ENCODE measurements around the gene POU2F3.

POU2F3 gene

GRCh38 chr11:120358729-120359128, 118.8 kb downstream of the POU2F3 start:
- TF ChIP-seq ZFX (IDR thresholded peaks at IDR 0.05) (no peak), CTCF (conservative IDR thresholded peaks at IDR 0.05) (no peak)
- H3K27ac ChIP-seq: no peak overlapping the region

- TF ChIP-seq CTCF (conservative IDR thresholded peaks at IDR 0.05): no peak
- TF ChIP-seq ZFX (IDR thresholded peaks at IDR 0.05): no peak
- H3K27ac ChIP-seq: no peak overlapping the region
These were observed 123.5 kb downstream of the POU2F3 start for GRCh38 chr11:120363436-120363835.

GRCh38 chr11:120365512-120365911, 125.6 kb downstream of the POU2F3 start:
- TF ChIP-seq CTCF (conservative IDR thresholded peaks at IDR 0.05) (no peak), ZFX (IDR thresholded peaks at IDR 0.05) (no peak)
- no peak overlapping the region for H3K27ac ChIP-seq

All from C4-2B (cell line).